Left kidney (tissue), 8 donors: ENCODE data around the gene PON3. TPM values are rescaled to one million over a fixed set of nuclear protein-coding genes. Genes with fewer than 3 reads are reported as not detected.
A peak's percentile ranks its signal among the peaks of the same experiment; 100 is the strongest.

Experiments
- DNase-seq: peaks from one replicate; pipeline ENCODE4 v3.0.0-alpha.2; 2013
- long read RNA-seq, 8 donors: transcript quantifications; one replicate each; lab custom pipeline, GENCODE V29; 2026
- polyA plus RNA-seq: library from polyadenylated mRNA; unstranded; fragments of 120-200 nt; gene quantifications from one replicate; pipeline ENCODE4 v1.2.1, GENCODE V29; 2013; ENCODE audit not compliant: insufficient read length

Gene PON3
- polyA plus RNA-seq: 2.5 TPM
- long read RNA-seq, donor 1, partial matches to known transcripts: 0 of 1 reads
- long read RNA-seq, donor 1, other reads (novel, unspliced or antisense): 0 of 1 reads
- long read RNA-seq, donor 2: 0 reads
- long read RNA-seq, donor 3: 0 reads
- long read RNA-seq, donor 4: 0 reads
- long read RNA-seq, donor 5, partial matches to known transcripts: 0 of 1 reads
- long read RNA-seq, donor 5, other reads (novel, unspliced or antisense): 0 of 1 reads
- long read RNA-seq, donor 6: 0 reads
- long read RNA-seq, donor 7: 0 reads
- long read RNA-seq, donor 8: 0 reads

DNA sequence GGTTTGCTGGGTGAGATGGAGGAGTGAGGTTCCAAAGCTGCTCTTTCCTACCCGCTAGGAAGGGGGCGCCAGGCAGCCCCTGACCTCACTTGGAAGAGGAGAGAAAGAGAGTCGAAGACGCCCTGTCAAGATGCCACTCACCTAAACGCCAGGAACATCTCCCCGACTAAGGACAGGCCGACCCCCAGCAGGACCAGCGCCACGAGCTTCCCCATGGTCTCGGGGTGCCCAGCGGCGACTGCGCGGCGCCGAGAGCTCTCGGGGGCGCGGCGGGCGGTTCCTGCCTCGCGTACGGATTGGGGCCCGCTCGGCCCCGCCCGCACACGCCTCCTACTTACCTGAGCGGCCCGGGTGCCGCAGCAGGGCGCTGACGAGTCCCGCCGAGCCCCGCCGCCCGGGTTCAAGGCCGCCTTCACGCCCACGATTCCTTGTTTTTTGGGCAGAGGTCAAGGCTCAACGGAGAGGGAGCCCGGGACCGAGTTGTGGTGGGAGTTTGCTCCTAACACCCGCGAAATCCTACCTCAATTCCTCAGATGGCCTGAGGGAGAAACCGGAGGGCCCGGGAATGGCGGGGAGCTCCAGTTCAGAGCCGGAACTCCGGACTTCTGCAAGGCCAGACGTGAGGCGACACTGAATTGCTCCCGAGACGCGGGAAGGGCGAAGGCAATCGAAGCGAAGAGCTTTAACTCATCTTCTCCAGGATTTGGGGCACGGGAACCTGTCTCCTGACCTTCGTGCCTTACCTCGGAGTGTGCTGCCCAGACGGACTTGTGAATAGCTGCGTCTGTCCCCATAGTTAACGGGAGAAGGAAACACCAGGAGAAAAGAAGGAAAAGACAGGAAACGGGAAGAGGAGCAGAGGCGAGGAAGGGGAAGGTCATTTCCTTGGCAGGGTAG is at the start of gene PON3:
Gene PON3, minus strand, starts transcription at position 240 of the 897 bp plus-strand sequence. Its CDS starts 25 bp downstream, at position 215.
- DNase-seq: no peak

DNA sequence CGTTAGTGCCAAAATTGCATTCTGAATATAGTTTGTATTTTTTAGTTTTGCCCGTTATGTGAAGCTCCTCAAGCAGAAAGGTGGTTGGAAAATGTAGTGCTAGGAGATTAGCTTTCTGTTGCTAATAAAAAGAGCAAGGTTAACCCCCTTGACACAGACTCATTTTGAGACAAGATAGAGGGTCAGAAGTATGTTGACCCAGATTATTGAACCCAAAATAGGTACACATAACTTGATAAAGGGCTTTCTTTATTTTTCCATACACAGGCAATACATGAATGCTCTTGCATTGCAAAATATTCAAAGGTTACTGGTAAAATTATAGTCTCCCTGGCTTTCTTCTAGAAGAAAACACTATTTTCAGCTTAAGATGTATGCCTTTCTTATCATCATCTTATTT is 48.6 kb upstream of the PON3 start:
- no peak for DNase-seq

DNA sequence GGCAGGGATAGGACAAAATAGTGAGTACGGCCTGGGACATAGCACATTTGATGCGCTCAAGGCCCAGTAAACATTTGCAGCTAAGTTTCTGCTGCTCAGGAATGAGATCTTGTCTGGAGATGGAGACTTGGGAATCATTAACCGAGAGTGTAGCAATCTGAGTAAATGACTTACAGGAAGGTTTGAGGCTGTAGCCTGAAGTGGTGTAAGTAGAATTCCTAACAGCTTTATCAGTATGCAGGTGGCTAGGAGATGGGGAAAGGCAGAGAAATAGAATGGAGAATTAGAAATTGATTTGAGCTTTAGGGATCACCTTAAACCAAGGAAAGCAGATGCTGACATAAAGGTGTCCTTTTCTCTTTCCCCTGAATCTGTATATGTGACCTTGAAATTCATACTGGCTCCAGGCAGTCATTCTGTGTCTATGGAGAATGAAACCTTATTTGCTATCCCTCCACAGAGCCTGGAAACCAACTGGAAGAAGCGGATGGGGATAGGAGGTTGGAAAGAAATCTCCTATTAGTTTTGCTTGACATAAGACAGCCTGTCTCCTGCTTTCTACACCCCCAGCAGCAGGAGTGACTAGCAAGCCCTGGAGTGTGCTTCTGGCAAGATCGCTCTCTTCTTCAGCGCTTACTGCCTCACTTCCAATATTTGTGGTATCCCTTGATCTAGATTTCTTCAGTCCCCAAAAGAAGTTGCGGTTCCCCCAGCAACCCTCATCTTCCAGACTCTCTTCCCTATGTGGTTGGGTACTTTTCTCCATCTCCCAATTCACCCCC is 45.1 kb upstream of the PON3 start:
- DNase-seq: peak; percentile 57

DNA sequence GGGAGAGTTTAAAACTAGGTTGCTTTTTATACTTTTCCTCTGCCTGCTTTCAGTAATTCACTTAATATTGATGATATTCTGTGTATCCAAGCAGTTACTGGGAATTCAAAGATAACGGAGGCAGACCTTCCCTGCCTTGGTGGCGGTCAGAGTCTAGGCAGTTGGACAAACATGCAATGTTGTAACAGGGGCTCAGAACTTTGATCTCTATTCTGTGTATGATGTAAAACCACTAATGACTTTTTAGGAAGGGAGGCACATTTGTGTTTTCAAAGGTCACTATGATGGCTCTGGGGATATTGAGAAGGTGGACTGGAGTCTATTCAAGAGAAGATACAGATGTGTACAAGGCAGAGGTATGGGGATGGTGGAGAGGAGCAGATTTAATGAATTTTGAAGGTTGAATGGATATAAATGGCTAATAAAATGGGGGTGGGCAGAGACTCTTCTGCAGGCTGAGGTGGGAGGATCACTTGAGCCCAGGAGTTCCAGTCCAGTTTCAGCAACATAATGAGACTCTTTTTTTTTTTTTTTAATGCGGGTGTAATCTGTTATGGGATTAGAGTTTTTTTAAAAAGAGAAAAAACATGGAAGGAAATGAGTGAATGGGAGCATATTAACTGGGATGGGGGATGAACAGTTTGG is 44.3 kb upstream of the PON3 start:
- no peak for DNase-seq

DNA sequence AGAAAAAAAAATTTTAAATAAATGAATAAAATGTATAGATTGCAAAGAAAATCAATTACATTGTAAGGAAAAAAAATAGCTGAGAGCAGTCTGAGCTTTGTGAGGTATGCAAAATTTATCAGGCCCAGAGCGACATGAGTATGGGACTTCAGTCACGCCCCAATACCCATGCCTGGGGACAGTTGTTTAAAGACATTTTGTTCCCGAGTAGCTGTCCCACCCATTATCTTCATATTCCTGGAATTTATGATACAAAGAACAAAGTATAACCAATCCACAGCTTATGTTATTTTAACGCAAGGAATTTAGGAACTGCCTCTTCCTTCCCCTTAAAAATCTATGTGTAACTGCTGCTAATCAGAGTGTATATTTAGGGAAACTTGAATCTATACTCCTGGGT is 40.2 kb upstream of the PON3 start:
- DNase-seq: no peak

DNA sequence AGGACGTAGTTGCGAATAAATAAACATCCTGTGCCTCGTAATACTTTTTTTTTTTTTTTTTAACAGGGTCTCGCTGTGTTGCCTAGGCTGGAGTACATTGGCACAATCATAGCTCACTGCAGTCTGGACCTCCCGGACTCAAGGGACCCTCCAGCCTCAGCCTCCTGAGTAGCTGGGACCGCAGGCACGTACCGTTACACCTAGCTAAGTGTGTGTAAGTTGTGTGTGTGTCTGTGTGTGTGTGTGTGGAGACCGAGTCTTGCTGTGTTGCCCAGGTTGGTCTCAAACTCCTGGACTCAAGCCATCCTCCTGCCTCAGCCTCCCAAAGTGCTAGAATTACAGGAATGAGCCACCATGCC is 39.2 kb upstream of the PON3 start:
- no peak for DNase-seq

DNA sequence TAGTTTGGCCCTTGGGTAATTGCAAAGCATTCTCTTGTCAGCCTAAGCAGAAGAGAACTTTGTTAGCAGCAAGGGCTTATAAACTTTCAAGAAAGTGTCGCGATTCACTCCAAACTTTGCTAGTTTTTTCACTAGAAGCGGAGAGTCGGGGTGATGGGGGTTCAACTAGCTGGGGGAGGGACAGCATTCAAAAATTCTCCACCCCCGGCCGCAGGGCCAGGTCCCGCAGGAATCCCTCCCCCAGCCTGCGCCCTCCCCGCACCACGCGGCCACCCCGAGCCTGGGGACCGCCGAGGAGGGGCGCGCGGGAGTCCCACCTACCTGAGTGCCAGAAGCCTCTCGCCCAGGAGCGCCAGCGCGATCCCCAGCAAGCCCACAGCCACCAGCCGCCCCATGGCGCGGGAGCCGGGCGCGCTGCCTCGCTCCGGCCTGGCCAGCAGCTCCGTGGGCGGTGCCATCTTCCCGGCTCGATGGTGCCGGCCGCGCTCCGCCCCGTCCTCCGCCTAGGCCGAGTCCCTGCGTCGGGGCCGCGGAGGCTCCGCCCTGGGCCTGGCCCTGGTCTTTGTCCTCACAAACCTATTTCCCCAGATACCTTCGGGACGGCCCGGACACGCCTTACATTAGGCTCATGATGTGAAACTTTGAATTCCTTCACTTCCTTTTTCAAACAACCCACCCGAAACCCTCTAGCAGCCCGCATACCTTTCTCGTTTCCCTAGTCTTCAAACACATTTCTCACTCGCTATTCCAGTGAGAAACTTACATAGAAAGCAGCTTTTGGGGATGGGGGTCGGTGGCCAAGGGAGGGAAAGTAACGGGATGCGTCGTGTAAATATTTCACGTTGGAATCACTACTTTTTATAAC is 38.6 kb upstream of the PON3 start, which contains the start of gene PON2:
Gene PON2, minus strand, starts transcription at position 472 of the 865 bp plus-strand sequence. Its CDS starts 77 bp downstream, at position 395.
- peak; percentile 78 for DNase-seq

DNA sequence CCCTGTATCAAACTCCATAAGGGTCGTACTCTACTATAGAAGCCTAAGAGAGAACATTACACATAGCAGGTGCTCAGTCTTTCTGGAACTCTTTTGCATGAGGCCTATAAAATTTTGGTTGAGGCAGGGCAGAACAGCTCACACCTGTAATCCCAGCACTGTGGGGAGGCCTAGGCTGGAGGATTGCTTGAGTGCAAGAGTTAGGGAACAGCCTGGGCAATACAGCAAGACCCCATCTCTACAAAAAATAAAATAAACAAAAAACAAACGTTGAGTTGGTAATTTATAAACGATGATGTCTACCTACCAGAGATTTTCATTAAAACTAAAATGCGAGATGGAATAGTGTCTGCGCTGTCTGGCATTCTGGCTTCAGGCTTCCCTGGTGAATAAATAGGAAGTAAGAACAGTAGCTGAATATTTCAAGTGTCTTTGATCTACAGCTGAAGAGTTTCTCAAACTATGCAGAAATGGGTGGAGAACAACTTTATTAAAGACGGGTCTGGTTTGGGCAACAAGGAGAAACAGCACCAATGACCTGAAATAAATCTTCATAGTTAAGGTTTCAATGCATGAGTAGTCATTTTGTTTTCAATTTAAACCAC is 37.9 kb upstream of the PON3 start:
- DNase-seq: no peak

DNA sequence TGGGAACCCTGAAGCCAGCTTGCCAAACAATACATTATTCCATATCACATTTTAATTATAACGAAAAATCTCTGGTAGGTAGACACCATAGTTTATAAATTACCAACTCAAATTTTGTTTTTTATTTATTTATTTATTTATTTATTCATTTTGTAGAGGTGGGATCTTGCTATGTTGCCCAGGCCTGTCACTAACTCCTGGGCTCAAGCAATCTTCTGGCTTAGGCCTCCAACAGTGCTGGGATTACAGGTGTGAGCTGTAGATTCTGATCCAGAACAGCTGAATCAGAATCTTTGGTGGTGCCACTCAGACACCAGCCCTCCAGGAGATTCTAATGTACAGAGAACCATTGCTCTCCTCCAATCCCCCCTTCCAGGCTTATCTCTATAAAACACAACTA is 37.0 kb upstream of the PON3 start:
- DNase-seq: no peak

DNA sequence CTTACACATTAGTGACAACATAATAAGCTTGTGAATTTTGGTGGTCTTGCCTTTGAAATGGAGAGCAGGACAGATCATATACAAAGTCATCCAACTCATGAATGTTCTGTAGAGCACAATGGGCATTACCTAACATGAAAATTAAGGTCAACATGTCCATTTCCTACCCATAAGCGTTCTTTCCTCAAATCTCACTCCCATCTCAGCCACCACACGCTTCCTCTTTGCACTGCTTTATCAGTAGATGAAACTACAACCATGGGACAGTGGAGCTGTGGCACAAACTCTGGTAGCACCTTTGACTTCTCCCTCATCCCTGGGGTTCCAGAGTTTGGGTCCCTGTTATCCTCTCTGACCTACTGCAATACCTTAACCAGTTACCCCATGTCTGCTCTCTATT is 36.4 kb upstream of the PON3 start:
- no peak for DNase-seq

DNA sequence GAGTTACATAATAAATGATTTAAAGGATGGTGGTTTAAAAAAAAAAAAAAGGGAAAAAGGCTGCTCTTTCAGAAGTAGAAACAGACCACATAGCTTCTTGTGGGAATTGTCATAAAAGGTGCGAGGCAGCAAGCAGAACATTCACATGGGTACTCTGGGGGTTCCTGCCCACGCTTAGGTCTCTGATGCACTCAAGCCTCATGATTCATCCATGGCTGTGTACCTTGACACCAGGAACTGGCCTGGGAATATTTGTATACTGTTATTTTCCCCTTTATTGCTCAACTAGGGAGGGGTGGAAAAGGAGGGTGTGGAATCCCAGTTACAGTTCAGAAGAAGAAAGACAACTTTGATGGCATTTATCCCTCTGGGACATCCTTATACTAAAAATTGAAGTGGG is 34.7 kb upstream of the PON3 start:
- DNase-seq: no peak

DNA sequence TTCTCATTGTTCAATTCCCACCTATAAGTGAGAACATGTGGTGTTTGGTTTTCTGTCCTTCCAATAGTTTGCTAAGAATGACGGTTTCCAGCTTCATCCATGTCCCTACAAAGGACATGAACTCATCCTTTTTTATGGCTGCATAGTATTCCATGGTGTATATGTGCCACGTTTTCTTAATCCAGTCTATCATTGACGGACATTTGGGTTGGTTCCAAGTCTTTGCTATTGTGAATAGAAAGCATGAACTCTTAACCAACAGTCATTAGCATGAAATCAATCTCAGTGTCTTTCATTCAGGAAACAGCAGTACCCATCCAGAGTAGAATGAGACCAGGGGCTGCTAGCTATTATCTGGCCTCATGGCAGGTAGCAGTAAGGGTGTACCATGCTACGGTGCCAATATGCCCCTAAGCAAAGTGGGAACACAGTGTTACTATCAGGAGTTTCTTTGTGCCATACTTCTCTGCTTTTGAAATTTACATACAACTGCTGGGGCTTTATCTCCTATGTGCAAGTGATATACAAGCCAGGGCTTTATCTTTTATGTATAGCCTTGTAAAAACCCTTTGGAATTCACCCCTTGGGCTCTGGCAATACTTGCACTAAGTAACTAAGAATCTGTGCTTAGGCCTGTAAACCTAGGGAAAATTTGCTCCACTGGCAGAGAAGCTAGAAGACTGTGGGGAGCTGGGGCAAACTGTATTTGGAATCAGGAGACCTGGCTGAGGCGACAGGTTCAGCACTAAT is 33.2 kb upstream of the PON3 start:
- no peak for DNase-seq

DNA sequence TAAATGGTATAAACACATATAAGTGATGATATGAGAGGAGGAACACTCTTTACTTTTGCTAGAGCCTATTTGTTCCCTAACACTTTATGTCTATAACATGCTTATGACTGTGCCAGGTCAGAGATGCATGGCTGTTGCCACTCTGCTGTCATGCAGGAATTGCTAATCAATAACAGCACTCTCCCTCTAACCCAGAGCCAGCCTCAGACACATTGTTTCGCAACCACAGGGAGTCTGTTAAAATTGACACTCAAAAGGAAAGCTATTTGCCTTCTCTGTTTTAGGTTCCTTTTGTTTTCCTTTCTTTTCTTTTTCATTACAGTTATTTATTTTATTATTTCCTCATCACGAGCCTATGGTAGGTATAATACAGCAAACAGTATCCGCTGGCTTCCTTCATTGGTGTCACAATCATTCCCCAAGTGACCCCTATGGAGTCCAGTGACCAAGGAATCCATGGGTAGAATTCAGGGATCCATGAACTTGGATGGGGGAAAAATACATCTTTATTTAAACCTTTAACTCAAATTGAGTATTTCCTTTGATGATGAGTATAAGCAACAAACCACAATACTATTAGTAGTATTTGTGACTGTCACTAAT is 31.8 kb upstream of the PON3 start:
- no peak for DNase-seq

DNA sequence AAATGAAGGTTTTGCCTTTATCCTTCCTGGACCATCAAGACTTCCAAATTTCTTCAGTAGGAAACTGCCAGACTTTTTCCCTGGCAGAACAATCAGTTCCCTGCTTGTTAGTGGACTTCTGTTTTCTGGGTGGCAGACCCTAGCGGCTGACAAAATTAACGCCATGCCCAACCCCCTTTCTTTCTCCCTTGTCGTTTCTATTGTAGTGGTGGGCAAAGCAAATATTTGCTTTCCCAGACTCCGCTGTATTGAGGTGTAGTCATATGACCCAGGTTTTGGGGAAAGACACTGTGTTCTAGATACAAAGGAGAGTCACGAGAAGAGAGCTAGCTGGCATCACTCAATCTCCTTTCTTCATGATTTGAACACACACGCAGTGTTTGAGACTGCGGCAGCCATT is 31.0 kb upstream of the PON3 start:
- DNase-seq: no peak

DNA sequence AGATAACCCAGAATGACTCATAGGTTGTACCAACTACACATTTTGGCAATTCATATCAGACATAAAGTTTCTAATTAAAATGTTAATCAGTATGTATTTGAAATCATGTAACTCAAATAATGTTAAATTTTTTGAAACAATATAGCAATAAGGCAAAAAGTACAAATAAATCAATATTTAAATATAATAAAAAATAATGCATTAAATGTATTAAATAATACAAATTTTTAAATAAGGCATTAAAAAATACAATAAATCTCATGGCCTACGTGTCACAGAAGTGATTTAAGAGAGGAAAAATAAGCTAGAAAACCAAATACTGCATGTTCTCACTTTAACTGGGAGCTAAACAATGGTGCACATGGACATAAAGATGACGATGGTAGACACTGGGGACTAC is 29.5 kb upstream of the PON3 start:
- no peak for DNase-seq

DNA sequence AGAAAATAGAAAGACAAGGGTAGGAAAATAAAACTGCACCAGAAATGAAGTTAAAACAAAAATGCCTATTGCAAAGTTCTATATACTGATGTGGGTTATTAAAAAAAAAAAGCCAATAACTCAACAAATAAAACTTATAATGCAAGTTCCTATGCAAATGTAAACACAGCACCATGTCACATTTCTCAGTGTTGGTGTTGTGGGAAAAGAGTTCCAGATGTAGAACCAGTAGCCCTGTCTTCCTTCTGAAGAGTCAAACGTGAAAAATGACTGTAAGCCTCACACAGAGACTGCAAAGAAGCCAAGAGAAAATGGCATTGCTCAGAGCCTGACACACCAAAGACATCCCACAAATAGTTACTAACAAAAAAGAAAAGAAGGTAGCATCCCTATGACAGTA is 28.5 kb upstream of the PON3 start:
- DNase-seq: no peak

DNA sequence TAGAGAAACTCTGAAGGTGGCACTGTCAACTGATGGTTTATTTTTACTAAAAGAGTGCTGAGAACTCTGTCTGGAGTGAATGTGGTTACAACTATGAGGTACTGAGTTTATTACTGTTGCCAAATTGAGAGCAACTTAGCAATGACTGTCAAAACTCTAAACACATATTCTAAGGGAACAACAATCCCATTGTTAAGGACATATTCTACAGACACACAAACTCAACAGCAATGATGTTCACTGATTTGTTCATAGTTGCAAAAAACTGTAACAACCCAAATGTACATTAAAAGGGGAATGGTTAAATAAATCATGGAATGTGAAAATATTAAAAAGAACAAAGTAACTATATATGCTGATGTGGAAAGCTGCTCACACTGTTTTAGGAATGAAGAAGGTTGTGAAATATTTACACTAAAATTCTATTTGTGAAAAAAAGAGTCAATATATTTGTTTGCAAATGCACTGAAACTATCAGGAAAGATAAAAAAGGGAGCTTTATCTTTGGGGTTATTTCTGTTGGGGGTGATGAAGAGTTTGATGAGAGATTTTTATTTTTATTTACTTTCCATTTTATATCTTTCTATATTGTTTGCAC is 25.8 kb upstream of the PON3 start:
- no peak for DNase-seq

DNA sequence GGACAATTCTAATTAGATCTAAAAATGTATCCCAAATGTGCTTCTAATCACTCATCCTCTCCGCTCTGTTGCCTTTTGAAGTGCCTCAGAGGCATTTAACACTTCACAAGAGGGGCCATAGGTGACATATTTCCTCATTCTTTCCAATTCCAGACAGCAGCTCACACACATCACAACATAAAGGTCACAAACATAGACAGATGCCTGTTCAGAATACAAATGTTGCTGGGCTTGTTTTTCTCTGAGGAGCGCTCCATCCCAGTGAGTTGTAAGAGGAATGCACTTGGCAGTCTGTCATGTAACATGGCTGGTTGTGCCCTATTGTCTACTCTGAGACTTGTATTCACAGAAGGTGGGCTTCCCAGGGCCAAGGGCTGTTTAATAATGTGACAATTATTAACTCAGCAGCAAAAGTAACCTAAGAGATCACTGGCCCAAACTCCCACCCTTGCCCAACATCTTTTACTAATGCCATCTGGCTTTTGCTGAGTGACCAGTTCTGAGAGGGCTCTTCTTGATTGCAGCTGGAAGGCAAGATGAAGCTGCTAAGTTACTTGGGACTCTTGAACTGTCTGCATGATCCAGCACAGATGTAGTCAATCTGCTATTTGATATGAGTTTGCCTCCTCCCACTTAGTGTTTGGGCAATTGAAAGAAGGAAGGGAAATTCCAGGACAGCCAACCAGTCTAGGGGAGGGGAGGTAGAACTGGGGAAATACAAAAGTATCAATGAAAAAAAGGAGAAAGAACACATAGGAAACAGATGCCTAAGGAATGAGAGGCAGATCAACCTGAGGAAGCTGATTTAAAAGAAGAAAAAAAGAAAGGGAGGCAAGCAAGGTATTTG is 25.0 kb upstream of the PON3 start:
- peak; percentile 54 for DNase-seq
